ENCODE results near the gene UBAC2.
A peak's percentile ranks its signal among the peaks of the same experiment; 100 is the strongest.

UBAC2 gene

DNA sequence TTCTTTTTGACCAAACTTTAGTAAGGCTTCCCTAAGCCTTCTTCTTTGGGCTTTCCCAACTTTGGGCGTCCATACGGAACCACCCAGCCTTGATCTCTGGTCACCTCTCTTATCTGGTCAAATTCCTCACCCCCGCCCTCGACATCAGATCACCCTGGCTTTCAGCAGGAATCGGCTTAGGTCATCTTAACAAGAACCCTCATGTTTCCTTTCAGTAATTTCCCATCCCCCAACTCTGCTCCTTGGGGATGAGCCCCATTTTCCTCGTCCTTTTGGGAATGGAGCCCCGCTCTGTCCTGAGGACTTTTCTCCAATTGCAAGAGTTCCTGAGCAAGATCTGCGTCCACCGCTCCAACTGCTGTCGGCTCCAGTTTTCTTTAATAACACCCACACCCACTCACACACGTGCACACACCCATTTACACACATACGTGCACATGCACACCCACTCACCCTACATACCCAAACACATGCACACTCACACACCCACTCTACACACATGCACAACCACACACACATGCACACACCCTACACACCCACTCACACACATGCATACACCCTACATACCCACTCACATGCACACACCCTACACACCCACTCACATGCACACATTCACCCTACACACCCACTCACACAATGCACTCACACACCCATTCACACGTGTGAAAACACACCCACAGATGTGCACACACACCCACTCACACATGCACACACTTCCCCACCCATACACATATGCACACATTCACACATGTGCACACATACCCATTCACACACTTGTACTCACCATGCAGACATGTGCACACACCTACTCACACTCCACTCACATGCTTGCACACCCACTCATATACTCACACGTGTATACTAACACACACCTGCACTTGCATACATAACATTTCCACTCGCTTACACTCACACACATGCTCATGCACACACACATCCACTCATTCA lies 213.7 kb downstream of the UBAC2 start:
- FAIRE-seq = peak; percentile 94
- no peak for TF ChIP-seq SPI1 (IDR thresholded peaks at IDR 0.05; ENCODE audit: low read depth, low read length)
- no peak for TF ChIP-seq TAF1 (IDR thresholded peaks at IDR 0.05; ENCODE audit: low read depth, low read length)
- TF ChIP-seq POU2F2 (IDR thresholded peaks at IDR 0.05; ENCODE audit: low read depth, low read length) = no peak
- no peak for TF ChIP-seq POLR2AphosphoS5 (IDR thresholded peaks at IDR 0.05; ENCODE audit: low read depth, low read length)
- TF ChIP-seq PAX5 (IDR thresholded peaks at IDR 0.05; ENCODE audit: insufficient read depth, low read length, severe bottlenecking) = no peak
- no peak for TF ChIP-seq POLR2A (IDR thresholded peaks at IDR 0.05; ENCODE audit: low read depth, low read length)
- no peak for DNase-seq (ENCODE audit: insufficient read length, low spot score)

DNA sequence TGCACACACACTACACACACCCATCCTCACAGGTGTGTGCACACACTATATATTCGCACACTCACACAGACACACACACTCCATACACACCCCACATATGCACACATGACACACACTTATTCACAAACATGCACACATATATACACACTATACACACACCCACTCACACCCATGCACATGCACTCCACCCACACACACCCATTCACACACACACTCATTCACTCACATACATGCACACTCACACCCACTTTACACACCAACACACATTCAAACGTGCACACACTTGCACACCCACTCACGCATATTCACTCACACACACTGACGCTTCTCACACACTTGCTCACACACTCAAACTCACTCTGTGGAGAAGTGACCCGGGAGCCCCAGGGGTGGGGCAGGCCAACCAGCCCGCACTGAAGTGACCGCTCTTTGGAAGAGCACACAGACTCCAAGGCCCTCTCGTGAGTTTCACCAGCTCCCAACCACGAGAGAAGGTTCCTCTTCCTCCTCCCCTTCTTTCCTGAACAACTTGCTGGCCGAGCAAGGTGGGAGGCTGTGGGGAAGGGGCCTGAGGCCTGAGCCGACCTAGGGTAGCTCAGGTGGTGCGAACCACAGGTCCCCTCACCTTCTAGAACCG lies 214.5 kb downstream of the UBAC2 start:
- no peak for FAIRE-seq
- DNase-seq (ENCODE audit: insufficient read length, low spot score) = no peak
- no peak for TF ChIP-seq POLR2AphosphoS5 (IDR thresholded peaks at IDR 0.05; ENCODE audit: low read depth, low read length)
- no peak for TF ChIP-seq PAX5 (IDR thresholded peaks at IDR 0.05; ENCODE audit: insufficient read depth, low read length, severe bottlenecking)
- TF ChIP-seq SPI1 (IDR thresholded peaks at IDR 0.05; ENCODE audit: low read depth, low read length) = no peak
- TF ChIP-seq POLR2A (IDR thresholded peaks at IDR 0.05; ENCODE audit: low read depth, low read length) = no peak
- TF ChIP-seq POU2F2 (IDR thresholded peaks at IDR 0.05; ENCODE audit: low read depth, low read length) = no peak
- no peak for TF ChIP-seq TAF1 (IDR thresholded peaks at IDR 0.05; ENCODE audit: low read depth, low read length)

DNA sequence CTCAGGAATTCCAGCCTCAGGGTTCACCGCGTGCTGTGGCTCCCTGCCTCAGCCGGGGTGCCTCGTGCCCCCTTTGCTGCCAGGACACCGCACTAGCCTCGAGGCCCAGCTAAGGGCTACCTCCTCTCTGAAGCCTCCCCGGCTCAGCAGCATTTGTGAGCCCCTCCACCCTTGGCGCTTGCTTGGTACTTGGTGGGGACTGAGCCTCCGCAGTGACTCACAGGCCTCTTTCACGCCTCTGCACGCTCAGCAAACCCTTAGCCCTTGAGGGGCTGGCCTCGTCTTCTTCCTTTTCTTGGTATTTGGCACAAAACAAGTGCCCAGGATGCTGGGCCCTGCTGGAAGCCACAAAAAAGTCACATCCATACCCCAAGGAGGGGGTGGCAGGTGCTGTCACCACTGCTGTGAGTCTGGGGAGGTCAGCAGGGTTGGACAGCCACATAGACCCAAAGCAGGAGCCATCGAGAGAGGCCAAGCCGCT lies 215.2 kb downstream of the UBAC2 start:
- no peak for FAIRE-seq
- DNase-seq (ENCODE audit: insufficient read length, low spot score) = no peak
- TF ChIP-seq PAX5 (IDR thresholded peaks at IDR 0.05; ENCODE audit: insufficient read depth, low read length, severe bottlenecking) = no peak
- no peak for TF ChIP-seq POU2F2 (IDR thresholded peaks at IDR 0.05; ENCODE audit: low read depth, low read length)
- no peak for TF ChIP-seq TAF1 (IDR thresholded peaks at IDR 0.05; ENCODE audit: low read depth, low read length)
- TF ChIP-seq POLR2A (IDR thresholded peaks at IDR 0.05; ENCODE audit: low read depth, low read length) = no peak
- no peak for TF ChIP-seq POLR2AphosphoS5 (IDR thresholded peaks at IDR 0.05; ENCODE audit: low read depth, low read length)
- no peak for TF ChIP-seq SPI1 (IDR thresholded peaks at IDR 0.05; ENCODE audit: low read depth, low read length)

DNA sequence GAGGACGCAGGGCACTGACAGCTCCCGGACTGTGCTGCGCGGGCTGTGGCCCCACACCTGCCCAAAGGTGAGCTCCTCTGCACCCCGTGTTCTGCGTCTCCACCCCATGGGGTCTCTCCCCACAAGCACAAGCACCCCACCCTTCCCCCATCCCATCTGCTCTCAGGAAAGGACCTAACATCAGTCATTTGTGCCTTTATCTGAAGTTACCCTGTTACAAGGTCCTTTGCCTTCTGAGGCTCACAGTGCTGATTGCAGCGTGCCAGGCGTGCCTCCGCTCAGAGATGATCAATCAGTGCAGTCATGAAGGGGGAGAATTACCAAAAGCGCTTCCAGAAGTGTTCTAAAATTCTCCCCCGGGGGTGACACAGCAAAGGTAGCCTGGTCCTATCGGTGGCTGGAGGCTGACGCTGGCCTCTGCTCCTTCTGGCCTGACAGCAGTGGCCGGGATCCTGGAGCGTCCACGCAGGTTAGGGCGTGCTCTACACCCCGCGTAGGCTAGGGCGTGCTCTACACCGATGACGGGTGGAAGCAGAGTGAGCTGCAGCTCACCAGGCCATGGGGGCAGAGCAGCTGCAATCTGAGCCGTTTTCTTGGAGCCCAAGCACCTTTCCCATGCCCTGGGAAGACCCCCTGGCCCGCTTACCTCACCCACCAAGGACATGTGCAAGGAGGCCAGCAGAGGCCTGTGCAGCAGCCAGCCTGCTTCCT lies 215.9 kb downstream of the UBAC2 start:
- FAIRE-seq = no peak

DNA sequence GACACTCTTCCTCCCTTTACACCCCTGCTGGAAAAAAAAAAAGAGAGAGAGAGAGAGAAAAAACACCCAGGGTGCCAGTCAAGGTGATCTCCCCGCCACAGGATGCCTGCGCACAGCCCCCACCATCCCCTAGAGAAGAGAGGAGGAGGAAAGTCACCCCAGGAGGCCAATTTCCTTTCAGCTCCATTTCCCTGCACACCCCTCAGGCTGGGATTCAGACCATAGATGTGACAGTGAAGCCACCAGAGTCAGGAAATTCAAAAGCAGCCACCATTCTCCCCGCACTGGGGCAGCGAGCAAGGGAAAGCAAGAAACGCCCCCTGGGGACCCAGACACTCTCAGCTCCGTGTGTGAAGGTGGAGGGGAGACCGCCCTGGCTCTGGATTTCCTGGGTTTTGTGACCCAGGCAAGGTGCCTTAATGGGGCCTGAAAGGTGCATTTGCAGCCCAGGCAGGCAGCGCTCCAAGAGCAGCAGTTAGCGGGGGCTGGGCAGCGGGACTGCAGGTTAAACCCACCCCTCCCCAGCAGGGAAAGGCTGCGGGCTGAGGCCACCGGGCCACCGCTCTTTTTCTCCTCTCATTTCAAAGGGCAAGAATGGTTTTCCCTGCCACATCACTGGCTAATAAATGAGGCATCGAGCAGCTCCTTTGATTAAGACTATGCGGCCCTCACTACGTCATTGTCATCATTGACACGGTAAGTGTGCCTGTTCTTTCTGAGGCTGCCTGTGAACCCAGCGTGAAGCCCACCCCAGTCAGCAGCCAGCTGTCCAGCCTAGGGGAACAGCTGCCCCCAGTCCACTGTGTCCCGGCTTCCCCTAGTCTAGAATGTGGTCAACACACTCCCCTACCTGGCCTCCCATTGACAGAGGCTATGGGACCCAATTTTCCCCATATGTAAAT lies 216.8 kb downstream of the UBAC2 start:
- peak; percentile 26 for FAIRE-seq
- DNase-seq (ENCODE audit: insufficient read length, low spot score) = no peak
- TF ChIP-seq TAF1 (IDR thresholded peaks at IDR 0.05; ENCODE audit: low read depth, low read length) = no peak
- TF ChIP-seq PAX5 (IDR thresholded peaks at IDR 0.05; ENCODE audit: insufficient read depth, low read length, severe bottlenecking) = no peak
- no peak for TF ChIP-seq POLR2AphosphoS5 (IDR thresholded peaks at IDR 0.05; ENCODE audit: low read depth, low read length)
- TF ChIP-seq POU2F2 (IDR thresholded peaks at IDR 0.05; ENCODE audit: low read depth, low read length) = no peak
- TF ChIP-seq SPI1 (IDR thresholded peaks at IDR 0.05; ENCODE audit: low read depth, low read length) = no peak

More for the DNA sequence above, 215.9 kb downstream of the UBAC2 start:
- DNase-seq (ENCODE audit: insufficient read length, low spot score) = no peak
- TF ChIP-seq PAX5 (IDR thresholded peaks at IDR 0.05; ENCODE audit: insufficient read depth, low read length, severe bottlenecking) (no peak), SPI1 (IDR thresholded peaks at IDR 0.05; ENCODE audit: low read depth, low read length) (no peak), POLR2AphosphoS5 (IDR thresholded peaks at IDR 0.05; ENCODE audit: low read depth, low read length) (no peak), POLR2A (IDR thresholded peaks at IDR 0.05; ENCODE audit: low read depth, low read length) (no peak), POU2F2 (IDR thresholded peaks at IDR 0.05; ENCODE audit: low read depth, low read length) (no peak)

DNA sequence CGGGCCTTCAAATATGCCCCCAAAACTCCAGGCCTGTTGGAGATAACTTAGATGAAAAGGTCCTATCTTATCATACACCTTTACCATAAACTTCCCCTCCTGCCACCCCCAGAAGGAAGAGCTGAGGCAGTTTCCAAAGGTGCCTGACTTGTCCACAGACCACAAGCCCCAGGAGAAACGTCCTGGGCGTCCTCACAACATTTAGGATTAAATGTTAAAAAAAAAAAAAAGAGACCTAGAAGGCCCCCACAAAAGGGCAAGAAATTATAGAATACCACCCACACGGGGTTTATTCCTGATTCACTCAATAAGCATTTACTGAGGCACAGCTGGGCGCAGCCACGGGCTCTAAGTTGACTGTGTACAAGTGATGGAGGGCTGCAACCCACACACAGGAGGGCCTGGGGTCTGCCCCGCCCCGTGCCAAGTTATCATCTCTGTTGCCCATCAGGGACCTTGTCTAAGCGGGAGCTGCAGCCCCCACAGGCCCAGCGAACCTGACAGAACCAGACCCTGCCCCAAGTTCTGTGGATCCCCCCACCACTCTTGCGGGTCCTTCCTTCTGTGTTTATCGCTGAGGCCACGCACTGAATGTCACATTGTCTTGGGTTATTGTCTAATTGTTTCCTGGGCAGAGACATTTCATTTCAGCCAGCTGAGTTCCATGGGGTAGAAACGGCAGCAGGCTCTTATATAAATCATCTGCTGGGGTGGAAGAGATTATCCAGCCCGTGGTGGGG lies 217.6 kb downstream of the UBAC2 start:
- no peak for FAIRE-seq
- no peak for DNase-seq (ENCODE audit: insufficient read length, low spot score)
- TF ChIP-seq PAX5 (IDR thresholded peaks at IDR 0.05; ENCODE audit: insufficient read depth, low read length, severe bottlenecking) = no peak
- no peak for TF ChIP-seq POLR2AphosphoS5 (IDR thresholded peaks at IDR 0.05; ENCODE audit: low read depth, low read length)
- TF ChIP-seq SPI1 (IDR thresholded peaks at IDR 0.05; ENCODE audit: low read depth, low read length) = no peak

DNA sequence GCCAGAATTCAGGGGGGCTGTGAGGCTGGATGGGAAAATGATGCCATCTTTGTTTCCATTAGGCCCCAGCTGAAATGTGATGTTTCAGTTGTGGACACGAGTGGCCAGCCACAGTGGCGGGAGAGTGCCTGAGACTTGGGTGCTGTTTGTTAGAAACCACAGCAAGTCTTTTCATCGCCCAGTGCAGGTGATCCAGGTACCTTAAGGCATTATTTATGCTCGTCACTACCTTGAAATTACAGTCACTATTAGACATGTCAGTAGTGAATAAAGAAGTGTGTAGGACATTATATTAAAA lies 218.1 kb downstream of the UBAC2 start:
- TF ChIP-seq POLR2AphosphoS5 (IDR thresholded peaks at IDR 0.05; ENCODE audit: low read depth, low read length) (no peak), PAX5 (IDR thresholded peaks at IDR 0.05; ENCODE audit: insufficient read depth, low read length, severe bottlenecking) (no peak)
- FAIRE-seq (peak; percentile 38), DNase-seq (ENCODE audit: insufficient read length, low spot score) (no peak)

DNA sequence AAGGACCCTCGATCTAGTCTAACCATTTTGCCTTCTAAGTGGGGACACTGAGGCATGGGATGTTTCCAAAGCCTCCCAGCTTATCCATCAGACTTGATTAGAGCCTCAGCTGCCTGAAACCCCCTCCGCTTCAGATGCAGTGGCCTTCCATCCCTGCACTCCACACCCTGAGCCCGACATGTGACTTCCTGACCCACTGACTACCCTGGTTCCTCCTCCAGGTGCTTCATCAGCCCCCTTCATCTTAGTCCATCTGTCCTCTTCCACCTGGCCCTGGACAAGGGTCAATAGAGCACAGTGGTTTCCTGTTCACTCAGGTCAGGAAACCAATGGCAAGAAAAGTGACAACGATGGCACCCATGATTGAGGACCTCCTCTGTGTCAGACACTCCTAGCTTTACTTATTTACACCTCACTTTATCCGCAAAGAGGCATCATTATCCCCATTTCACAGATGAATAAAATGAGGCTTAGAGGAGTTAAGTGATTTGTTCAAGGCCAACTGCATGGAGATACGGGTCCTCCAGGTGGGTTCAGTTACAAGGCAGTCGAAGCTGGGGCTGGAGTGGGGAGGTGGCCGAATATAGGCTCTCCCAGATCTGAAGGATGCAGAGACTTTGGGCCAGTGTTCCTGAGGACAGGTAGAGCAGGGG lies 219.1 kb downstream of the UBAC2 start:
- no peak for FAIRE-seq
- TF ChIP-seq POU2F2 (IDR thresholded peaks at IDR 0.05; ENCODE audit: low read depth, low read length) (no peak), PAX5 (IDR thresholded peaks at IDR 0.05; ENCODE audit: insufficient read depth, low read length, severe bottlenecking) (no peak), POLR2A (IDR thresholded peaks at IDR 0.05; ENCODE audit: low read depth, low read length) (no peak), TAF1 (IDR thresholded peaks at IDR 0.05; ENCODE audit: low read depth, low read length) (no peak), POLR2AphosphoS5 (IDR thresholded peaks at IDR 0.05; ENCODE audit: low read depth, low read length) (no peak), SPI1 (IDR thresholded peaks at IDR 0.05; ENCODE audit: low read depth, low read length) (no peak)

More for the DNA sequence above, 219.1 kb downstream of the UBAC2 start:
- DNase-seq (ENCODE audit: insufficient read length, low spot score) = no peak
